SKM-1 treated with dmso at 0.1 percent for 144 hours (cell line): ENCODE results near the gene GABARAP.

Experiments
- DNase-seq: peaks from one replicate; lab custom pipeline; 2025; ENCODE audit not compliant: unreplicated experiment; lab: John Stamatoyannopoulos, UW

Gene GABARAP

GRCh38 chr17:7241090-7241733 is 1.0 kb downstream of the GABARAP start:
- DNase-seq, result no peak

DNA sequence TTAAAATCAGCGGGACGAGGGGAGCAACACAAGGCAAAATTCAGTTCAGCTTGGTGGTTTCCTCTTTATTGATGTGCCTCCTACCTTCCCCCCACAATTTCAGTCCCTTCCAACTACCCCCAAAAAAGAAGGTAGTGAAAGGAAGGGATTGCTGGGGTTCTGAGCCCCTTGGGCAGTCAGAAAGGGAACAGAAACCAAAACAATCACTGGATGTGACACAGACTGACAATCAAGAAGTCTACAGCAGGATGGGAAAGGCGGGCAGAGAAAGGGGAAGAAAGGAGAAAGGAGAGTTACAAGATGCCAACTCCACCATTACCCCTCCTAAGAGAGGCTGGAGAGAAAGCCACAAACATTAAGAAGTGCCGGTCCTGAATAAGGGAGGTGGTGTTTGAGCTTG is 1.9 kb downstream of the GABARAP start:
- DNase-seq, result no peak

DNA sequence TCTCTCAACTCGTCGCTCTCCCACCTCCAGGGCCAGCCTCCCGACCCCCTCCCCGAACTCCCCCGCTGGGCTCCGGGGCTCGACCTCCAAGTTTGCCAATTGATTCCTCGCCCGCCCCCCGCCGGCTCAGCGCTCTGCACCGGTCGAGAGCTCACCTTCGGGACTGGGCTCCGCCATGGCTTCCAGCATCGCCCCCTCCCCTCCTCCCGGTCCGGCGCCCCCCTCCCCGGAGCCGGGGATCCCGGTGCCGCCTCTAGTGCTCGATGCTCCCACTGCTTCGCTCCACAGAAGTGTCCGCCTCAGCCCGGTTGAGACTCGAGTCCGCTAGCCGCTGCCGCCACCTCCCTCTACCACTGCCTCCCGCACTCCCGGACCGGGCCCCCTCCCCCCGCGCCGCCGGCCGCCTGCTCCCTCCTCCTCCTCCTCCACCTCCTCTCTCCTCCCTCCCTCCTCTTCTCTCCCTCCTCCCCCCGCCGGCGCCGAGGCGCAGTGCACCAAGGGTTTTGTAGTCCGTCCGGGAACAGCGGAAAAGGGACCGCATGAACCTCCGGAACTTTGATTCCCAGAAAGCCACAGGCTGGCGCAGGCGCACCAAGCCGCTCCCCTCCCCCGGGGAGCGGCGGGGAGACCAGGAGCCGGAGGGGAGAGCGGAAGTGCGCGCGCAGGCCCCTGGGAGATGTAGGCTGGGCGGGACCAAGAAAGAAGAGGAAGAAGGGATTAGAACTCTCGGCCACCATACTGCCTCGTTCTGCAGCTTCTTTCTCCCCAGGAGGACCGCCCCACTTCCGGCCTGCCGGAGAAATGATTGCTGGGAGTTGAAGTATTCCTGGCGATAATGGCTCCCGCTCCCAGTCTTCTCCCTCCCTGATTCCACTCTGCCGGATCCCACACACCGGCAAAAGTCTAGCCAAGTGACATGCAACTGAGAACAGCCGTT is 2.9 kb downstream of the GABARAP start, which contains the start of gene PHF23:
TSS of gene PHF23 (minus strand) at position 367 of the 937 bp plus-strand sequence. CDS start at position 189, 178 bp downstream.
- DNase-seq, result peak; percentile 86

- no peak for DNase-seq
Observed at GRCh38 chr17:7238420-7239090, 3.7 kb downstream of the GABARAP start.

GRCh38 chr17:7237761-7238419 is 4.4 kb downstream of the GABARAP start:
- DNase-seq, result no peak

DNA sequence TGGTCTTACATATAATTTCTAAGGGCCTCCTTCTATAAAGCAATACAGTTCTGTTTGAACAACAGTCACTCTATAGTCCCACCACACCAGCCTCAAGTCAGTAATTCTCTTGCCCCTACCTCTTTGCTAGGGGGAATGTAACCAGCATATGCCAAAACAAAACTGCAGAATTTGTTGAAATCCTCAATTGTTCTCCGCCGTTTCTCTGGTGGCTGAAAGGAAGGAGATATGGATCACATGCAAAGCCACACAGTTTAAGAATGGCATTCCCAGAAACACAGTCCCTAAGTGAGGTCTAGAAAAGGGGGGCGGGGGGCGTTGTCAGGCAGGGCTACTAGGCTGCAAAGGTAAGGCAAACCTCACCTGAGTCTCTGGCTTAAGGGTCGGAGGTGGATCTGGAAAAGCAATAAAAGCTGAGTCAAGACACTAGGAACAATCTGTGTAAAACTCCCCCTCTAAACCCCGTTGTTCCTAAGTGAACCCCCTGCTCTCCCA is 4.9 kb downstream of the GABARAP start:
- no peak for DNase-seq

DNA sequence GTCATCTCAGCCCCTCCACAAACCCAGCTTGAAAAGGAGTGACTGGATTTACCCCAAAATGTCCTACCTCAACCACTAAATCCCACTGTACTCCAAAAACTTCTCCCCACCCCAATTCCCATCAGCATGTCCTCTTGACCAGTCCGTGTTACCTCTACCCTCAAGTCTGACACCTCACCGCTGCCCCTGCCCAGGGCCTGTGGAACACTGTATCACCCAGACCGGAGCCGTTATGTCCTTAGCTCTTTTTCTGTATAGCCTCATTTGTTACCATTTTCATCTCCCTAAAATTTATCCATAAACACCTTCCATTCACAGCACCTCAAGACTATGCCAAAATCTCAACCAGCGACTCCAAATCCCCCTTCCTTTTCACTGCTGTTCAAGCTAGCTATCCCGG is 5.4 kb downstream of the GABARAP start:
- no peak for DNase-seq

- DNase-seq, result no peak
Observed at GRCh38 chr17:7235693-7236665, 6.3 kb downstream of the GABARAP start.

GRCh38 chr17:7234083-7234951 is 7.9 kb downstream of the GABARAP start, which contains the start of gene DVL2:
Gene DVL2, minus strand, starts transcription at chr17:7234517. Its CDS starts 255 bp downstream, at chr17:7234262.
- peak; percentile 85 for DNase-seq

DNA sequence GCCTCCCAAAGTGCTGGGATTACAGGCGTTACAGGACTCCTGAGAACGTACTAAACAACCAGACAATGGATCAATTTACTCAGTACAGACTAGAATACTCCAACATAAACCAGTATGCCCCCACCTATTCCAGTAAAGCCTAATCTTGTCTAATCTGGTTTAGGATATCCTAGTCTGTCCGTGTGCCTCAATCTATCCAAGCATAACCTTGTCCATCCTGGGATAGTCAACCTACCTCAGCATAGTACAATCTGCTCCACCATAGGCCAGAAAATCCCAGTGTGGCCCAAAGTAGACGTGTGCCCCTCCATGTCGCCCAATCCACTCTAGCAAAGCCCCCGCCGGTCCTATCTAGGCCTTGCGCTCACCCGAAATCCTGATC is 8.6 kb downstream of the GABARAP start:
- no peak for DNase-seq

DNA sequence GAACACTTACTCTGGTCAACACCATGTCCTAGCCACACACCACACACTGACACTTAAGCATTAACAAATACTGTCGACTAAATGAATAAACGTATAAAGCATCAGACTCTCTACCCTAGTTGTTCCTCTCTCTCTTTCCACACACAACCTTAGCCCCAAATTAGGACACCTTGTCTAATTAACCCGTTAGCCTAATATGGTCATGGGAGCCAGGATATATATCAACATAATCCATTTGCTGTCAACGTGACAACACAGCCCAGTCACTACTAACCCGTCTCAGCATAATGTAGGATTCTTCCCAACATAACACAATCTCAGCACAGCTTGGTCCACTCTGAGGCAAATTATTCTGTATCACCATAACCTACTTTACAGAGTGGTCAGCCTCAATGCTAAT is 10.1 kb downstream of the GABARAP start:
- DNase-seq, result no peak

- DNase-seq, result no peak
Observed at GRCh38 chr17:7229504-7229903, 12.7 kb downstream of the GABARAP start.

- no peak for DNase-seq
Observed at GRCh38 chr17:7228920-7229319, 13.3 kb downstream of the GABARAP start.

- no peak for DNase-seq
Observed at GRCh38 chr17:7226721-7227710, 15.2 kb downstream of the GABARAP start.

- no peak for DNase-seq
Observed at GRCh38 chr17:7225711-7226331, 16.4 kb downstream of the GABARAP start.

DNA sequence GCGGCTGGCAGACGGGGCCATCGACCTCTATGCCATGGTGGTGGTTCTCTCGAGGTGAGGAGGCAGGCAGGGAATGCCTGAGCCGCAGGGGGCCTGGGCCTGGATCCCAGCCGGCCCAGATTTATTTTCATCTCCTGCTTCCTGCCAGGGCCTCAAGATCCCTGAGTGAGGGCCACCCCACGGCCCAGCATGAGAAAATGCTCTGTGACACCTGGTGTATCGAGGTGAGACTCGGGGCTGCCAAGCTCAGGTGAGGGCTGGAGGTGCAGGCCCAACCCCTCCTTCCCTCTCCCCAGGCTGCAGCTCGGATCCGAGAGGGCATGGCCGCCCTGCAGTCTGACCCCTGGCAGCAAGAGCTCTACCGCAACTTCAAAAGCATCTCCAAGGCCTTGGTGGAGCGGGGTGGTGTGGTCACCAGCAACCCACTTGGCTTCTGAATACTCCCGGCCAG is 17.6 kb downstream of the GABARAP start:
- DNase-seq, result no peak

DNA sequence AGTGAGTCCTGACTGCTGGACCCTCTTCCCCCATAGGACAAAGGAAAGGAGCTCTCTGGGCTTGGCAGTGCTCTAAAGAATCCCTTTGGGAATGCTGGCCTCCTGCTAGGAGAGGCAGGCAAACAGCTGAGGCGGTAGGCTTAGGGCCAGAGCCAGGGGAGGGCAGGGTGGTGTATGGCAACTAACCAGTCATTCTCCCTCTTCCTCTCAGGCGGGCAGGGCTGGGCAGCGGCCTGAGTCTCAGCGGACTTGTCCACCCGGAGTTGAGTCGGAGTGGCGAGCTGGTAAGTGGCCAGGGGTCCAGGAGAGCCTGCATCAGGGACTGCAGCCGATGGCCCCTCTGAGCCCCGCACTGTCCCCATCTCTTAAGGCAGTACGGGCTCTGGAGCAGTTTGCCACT is 18.1 kb downstream of the GABARAP start:
- DNase-seq, result no peak
